Activated CD8-positive, alpha-beta T cell treated with anti-CD3 and anti-CD28 coated beads, Interleukin-2, amount 10 ng/mL, durations not matched to agents 7 days and 5 days (primary cell): Measurements from ENCODE around the gene CFC1. TPM values are rescaled to one million over a fixed set of nuclear protein-coding genes. Genes with fewer than 3 reads are reported as not detected.
"Not testable (repeated sequence)": the region's sequence is repeated elsewhere in the genome, so short reads cannot be mapped to it uniquely, and the experiment has no call there.

Experiments used
- ATAC-seq: fragments of 150-1000 bp; cut with Tn5 transposase; one replicate; pipeline ENCODE4 v1.10.0; 2021; ENCODE audit warnings: moderate library complexity
- CTCF ChIA-PET: fragments of 350-600 bp; sonication (Branson Sonifier 250); formaldehyde crosslinking; loops from one replicate; lab custom pipeline; 2021; ENCODE audit warnings: antibody characterized with exemption; lab: Charles Lee
- POLR2A ChIA-PET: fragments of 350-600 bp; sonication (Branson Sonifier 250); formaldehyde crosslinking; loops from one replicate; lab custom pipeline; 2021; ENCODE audit warnings: antibody characterized with exemption; lab: Charles Lee
- DNase-seq: peaks from one replicate; pipeline ENCODE4 v3.0.0-alpha.2; 2020
- H3K27ac Mint-ChIP-seq: one replicate; pipeline ENCODE4 v1.8.0; 2021; ENCODE audit warnings: mild to moderate bottlenecking, mixed read lengths
- H3K27me3 Mint-ChIP-seq: one replicate; pipeline ENCODE4 v1.8.0; 2021; ENCODE audit warnings: low read depth, mixed read lengths
- H3K36me3 Mint-ChIP-seq: one replicate; pipeline ENCODE4 v1.8.0; 2021; ENCODE audit warnings: low read depth, mixed read lengths
- H3K4me1 Mint-ChIP-seq: one replicate; pipeline ENCODE4 v1.8.0; 2021; ENCODE audit warnings: low read depth, mixed read lengths
- H3K4me3 Mint-ChIP-seq: one replicate; pipeline ENCODE4 v1.8.0; 2021; ENCODE audit warnings: mild to moderate bottlenecking, mixed read lengths
- H3K9me3 Mint-ChIP-seq: one replicate; pipeline ENCODE4 v1.8.0; 2022; ENCODE audit warnings: mixed read lengths; ENCODE audit not compliant: insufficient read depth
- total RNA-seq, 2 experiments: library from RNA; stranded (reverse); gene quantifications; one replicate each; pipeline ENCODE4 v1.2.3, GENCODE V29; 2021

Gene CFC1
- not detected for total RNA-seq

DNA sequence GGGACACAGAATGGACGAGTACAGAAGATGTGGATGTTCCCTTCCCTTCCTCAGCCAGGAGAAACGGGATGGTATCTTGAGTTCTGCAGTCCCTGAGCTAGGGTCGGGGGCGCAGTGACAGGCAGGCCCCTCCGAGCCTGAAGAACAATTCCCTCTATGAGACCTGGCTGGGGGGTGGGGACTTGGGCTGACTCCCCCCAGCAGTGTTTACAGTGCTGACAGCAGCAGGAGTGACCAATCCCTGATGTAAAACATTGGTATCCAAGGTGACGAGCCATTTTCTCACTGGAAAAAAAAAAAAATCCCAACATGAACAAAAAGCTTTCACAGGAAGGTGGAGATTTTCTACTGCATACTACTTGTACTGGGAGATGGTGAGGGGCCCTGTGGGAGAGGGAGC, at the start of gene CFC1:
CFC1 (minus strand) TSS at position 183 of the 400 bp plus-strand sequence. CDS start 288 bp downstream, outside the sequence.
- H3K4me1 Mint-ChIP-seq, POLR2A ChIA-PET, H3K36me3 Mint-ChIP-seq, H3K4me3 Mint-ChIP-seq, H3K27me3 Mint-ChIP-seq, H3K9me3 Mint-ChIP-seq, DNase-seq, CTCF ChIA-PET, ATAC-seq, H3K27ac Mint-ChIP-seq: not testable (repeated sequence)

DNA sequence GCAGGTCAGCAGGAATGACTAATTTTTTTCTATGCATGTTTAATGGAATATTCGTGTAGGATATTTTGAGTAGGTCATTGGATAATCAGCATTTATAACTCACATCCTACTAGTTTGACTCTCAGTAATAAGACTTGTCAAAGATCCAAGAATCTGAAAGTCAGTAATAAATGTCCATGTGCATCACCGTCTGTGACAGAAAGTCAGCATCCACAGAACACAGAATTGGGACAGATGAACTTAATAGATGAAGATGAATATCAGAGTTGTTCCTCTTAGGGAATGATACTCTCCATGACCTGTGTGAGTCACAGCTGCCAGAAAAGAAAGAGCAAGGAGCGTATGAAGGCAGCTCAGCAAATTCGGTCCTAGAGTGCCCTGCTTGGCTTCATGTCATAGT, 42.3 kb upstream of the CFC1 start:
- H3K36me3 Mint-ChIP-seq, ATAC-seq, POLR2A ChIA-PET: not testable (repeated sequence)

DNA sequence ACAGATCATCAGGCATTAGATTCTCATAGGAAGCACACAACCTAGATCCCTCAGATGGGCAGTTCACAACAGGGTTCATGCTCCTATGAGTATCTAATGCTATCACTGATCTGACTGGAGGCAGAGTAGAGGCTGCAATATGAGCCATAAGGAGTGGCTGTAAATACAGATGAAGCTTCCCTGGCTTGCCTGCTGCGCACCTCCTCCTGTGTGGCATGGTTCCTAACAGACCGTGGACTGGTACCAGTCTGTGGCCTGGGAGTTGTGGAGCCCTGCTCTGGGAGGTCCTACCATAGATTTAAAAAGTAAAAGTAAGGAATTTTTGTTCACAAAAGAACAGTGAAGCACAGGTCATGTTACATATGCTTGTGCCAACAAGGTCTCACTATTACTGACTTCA, 39.6 kb upstream of the CFC1 start:
- H3K36me3 Mint-ChIP-seq, H3K4me1 Mint-ChIP-seq, H3K9me3 Mint-ChIP-seq, H3K27ac Mint-ChIP-seq, CTCF ChIA-PET, POLR2A ChIA-PET, H3K27me3 Mint-ChIP-seq, ATAC-seq, DNase-seq, H3K4me3 Mint-ChIP-seq: not testable (repeated sequence)

More for the DNA sequence above, 42.3 kb upstream of the CFC1 start:
- H3K4me3 Mint-ChIP-seq, H3K9me3 Mint-ChIP-seq, H3K27ac Mint-ChIP-seq, CTCF ChIA-PET, H3K4me1 Mint-ChIP-seq, DNase-seq, H3K27me3 Mint-ChIP-seq: not testable (repeated sequence)

DNA sequence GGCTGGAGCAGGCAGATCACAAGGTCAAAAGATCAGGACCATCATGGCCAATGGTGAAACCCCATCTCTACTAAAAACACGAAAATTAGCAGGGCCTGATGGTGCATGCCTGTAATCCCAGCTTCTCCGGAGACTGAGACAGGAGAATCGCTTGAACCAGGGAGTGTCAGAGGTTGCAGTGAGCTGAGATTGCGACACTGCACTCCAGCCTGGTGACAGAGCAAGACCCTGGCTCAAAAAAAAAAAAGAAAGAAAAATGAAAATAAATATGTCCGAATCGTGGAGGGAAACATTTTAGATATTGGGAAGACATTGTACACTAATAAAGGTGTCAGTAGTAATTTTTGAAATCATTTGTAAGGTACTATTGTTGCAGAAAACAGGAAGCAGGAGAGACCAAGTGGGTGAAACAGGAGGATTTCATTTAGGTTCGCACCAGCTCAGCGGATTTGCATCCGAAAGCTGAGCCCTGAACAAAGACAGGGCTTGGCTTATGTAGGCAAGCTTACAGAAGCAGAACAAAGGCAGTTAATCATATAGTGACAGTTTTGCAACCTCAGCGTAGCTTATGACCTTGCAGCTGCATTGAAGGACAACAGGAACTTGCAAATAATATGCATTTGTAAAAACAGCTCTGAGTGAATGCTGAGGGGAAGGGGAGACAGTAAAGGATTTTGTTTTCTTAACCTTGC, 29.6 kb upstream of the CFC1 start:
- H3K4me3 Mint-ChIP-seq, H3K4me1 Mint-ChIP-seq, H3K27me3 Mint-ChIP-seq, POLR2A ChIA-PET, CTCF ChIA-PET, H3K9me3 Mint-ChIP-seq, H3K36me3 Mint-ChIP-seq, ATAC-seq, DNase-seq, H3K27ac Mint-ChIP-seq: not testable (repeated sequence)

DNA sequence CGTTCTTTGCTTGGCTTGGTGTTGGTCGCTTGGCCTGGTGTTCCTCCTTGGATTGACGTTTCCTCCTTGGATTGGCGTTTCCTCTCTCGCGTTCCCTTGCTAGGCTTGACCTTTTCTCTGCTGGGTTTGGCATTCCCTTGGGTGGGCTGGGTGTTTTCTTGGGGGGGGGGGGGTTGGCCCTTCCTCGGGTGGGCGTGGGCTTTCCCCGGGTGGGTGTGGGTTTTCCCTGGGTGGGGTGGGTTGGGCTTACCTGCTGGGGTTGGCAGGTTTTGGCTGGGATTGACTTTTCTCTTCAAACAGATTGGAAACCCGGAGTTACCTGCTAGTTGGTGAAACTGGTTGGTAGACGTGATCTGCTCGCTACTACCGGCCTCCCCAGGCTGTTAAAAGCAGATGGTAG, 11.8 kb upstream of the CFC1 start, which contains the start of gene POTEJ:
POTEJ (plus strand) TSS at position 301 of the 400 bp plus-strand sequence; CDS start at position 394, 93 bp downstream.
- not testable (repeated sequence) for H3K27me3 Mint-ChIP-seq

DNA sequence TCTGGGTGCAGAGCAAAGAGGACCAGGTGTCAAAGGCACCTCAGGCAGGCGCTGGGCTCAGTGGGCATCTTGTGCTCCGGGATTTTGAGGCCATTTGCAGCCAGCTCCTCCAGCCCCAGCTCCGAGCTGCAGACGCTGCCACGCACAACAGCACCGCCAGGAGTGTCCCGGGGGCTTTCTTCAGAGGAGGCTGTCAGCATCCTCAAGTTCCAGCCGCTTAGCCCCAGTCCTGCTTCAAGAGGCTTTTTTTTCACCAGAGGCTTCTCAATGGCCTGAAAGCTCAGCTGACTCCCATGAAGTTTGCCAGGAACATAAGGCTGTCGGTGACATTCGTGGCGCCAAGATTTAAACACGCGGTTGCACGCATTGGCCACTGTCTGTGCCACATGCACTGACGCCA, 11.1 kb upstream of the CFC1 start:
- POLR2A ChIA-PET, H3K4me1 Mint-ChIP-seq: not testable (repeated sequence)

More for the DNA sequence above, 11.8 kb upstream of the CFC1 start, which contains the start of gene POTEJ:
- DNase-seq, ATAC-seq, H3K36me3 Mint-ChIP-seq, H3K4me3 Mint-ChIP-seq, POLR2A ChIA-PET, H3K27ac Mint-ChIP-seq, H3K9me3 Mint-ChIP-seq, H3K4me1 Mint-ChIP-seq, CTCF ChIA-PET: not testable (repeated sequence)

DNA sequence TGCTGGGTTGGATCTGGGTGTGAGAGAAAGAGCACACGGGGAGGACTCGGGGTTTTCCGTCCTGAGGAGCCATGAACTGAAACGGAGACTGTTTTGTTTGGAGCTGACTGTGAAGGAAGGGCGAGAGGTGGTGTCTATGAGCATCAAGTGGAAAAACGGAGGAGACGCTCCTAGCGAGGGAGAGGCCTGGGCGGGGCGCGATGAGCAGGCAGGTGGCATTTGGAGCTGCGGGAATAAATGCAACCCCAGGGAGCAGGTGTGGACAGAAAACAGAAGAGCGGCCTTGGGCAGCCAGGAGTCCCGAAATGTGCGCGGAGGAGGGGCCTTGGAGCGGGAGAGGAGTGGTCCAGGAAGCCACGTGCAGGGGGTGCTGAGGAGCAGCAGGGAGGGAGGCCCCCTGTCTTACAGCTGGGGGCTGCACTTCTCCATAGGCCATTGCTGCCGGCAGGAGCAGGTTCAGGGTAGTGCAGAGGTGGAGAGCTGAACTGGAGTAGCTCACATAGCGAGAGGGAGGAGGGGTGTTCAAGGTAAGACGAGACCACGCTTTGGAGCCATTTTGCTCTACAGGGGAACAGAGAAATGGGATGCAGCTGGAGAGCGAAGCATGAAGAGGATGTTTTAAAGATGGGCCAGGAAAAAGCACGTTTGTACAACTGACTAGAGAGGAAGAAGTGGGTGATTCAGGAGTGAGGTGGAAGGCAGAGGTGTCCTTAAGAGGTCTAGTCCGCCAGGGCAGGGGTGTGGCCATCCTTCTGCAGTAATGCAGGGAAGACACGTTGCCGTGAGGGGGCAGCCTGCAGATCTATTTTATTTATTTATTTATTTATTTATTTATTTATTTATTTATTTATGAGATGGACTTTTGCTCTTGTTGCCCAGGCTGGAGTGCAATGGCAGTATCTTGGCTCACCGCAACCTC, 9.9 kb upstream of the CFC1 start:
- ATAC-seq, POLR2A ChIA-PET, DNase-seq, H3K27me3 Mint-ChIP-seq, H3K27ac Mint-ChIP-seq, CTCF ChIA-PET, H3K4me3 Mint-ChIP-seq, H3K36me3 Mint-ChIP-seq, H3K4me1 Mint-ChIP-seq, H3K9me3 Mint-ChIP-seq: not testable (repeated sequence)

More for the DNA sequence above, 11.1 kb upstream of the CFC1 start:
- H3K27ac Mint-ChIP-seq, H3K9me3 Mint-ChIP-seq, CTCF ChIA-PET, DNase-seq, ATAC-seq, H3K27me3 Mint-ChIP-seq, H3K36me3 Mint-ChIP-seq, H3K4me3 Mint-ChIP-seq: not testable (repeated sequence)

DNA sequence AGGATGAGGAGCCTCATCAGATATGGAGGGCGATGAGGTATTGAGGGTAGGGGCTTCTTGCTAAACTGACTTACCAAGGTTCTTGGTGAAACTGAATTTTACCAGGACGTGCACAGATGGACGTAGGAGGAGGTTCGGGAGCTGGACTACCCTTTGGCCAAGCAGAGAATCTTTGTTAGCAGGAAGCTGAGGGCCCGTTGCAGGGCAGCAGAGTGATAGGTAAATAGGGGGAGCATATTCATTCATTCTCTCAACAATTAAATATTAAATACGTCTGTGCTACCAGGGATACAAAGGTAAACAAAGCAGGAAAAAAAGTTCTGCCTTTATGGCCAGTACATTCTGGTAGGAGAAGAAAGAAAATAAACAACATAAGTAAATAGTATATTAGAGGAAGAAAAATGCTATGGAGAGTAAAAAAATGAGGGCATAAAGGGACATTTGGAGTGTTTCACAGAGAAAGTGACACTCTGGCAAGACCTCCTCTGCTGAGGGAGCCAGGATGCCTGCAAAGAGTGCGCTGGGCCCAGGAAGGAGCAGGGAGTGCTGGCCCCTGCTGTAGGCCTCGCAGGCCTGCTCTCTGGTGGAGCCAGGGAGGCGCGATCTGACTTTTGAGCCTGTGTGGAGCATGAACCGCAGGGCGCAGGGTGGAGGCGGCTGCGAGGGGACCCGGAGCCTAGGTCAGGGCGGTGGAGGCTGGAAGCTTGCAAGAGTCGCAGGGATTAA, 9.1 kb upstream of the CFC1 start:
- H3K4me1 Mint-ChIP-seq, CTCF ChIA-PET, POLR2A ChIA-PET, H3K4me3 Mint-ChIP-seq, H3K9me3 Mint-ChIP-seq, H3K36me3 Mint-ChIP-seq, H3K27ac Mint-ChIP-seq, ATAC-seq, DNase-seq, H3K27me3 Mint-ChIP-seq: not testable (repeated sequence)

DNA sequence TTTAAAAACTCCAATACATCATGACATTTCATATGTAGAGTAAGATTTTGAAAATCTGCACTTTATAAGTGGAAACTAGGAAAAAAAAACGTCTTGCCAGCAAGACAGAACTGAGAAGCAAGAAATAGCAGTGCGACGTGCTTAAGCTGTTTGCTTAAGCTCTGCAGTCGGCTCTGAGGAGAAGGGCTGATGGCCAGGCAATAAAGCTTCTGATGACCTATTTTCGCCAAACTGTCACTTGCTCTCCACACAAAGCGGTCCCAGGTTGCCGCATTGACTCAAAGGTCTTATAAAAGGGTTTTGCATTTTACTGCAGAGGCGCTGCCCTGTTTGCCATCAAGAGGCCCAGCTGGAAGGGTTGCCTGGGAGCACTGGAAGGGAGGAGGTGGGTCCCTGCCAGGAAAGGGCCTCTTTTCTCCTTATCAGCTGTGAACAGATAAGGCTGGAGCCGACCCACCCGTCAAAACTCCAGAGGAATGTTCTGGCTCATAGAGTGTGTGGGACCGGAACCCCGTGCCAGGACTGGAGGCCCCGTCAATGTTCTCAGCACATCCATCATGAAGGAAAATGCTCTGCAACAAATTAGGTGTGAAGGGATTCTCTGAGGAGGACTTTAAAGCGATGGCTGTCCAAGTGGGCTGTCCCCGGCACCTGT, 2.4 kb upstream of the CFC1 start:
- POLR2A ChIA-PET, H3K27me3 Mint-ChIP-seq, H3K36me3 Mint-ChIP-seq, H3K9me3 Mint-ChIP-seq, H3K27ac Mint-ChIP-seq, CTCF ChIA-PET, H3K4me1 Mint-ChIP-seq, DNase-seq, H3K4me3 Mint-ChIP-seq, ATAC-seq: not testable (repeated sequence)

DNA sequence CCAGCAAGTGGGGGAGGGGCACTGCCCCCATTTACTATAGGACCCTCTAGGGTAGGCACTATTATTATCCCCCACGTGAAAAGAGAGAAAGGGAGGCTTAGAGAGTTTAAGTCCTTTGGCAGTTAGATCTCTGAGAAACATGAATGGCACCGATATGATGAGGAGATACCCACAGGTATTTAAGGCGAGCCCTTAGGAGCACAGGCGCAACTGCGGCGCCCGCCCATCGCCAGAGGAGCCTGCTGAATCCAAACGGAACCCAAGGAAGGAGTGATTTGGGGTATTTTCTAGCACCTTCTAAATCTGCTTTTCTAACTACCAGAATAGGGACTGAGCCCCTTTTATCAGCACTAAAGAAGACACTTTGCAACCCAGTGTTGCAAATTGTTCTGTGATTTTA, 551 bp upstream of the CFC1 start:
- POLR2A ChIA-PET, ATAC-seq, H3K4me3 Mint-ChIP-seq: not testable (repeated sequence)

DNA sequence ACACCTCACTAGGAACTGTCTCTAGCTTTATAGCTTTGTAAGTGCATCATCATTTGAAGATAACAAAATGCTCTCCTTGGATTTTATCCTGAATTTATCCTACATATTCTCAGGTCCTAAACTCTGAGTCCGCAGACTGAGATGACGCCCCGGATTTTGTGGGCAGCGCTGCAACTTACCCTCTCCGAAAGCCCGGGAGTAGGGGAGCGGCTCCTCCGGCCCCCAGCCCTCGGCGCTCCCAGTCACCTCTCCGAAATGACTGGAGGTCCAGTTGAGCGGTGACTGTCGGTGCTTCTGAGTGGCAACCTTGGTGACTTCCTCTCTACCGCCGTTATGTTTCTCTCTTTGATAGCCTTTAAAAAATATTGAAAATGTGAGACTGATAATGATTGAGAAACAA, 912 bp downstream of the CFC1 start:
- ATAC-seq, H3K4me3 Mint-ChIP-seq, H3K9me3 Mint-ChIP-seq, H3K4me1 Mint-ChIP-seq, POLR2A ChIA-PET, DNase-seq, CTCF ChIA-PET, H3K36me3 Mint-ChIP-seq, H3K27ac Mint-ChIP-seq, H3K27me3 Mint-ChIP-seq: not testable (repeated sequence)

More for the DNA sequence above, 551 bp upstream of the CFC1 start:
- H3K27ac Mint-ChIP-seq, H3K27me3 Mint-ChIP-seq, H3K9me3 Mint-ChIP-seq, H3K4me1 Mint-ChIP-seq, CTCF ChIA-PET, H3K36me3 Mint-ChIP-seq, DNase-seq: not testable (repeated sequence)
